Muscle of arm (tissue), 12 donors: ENCODE data around the gene PPID. TPM values are rescaled to one million over a fixed set of nuclear protein-coding genes. Genes with fewer than 3 reads are reported as not detected.
A peak's percentile ranks its signal among the peaks of the same experiment; 100 is the strongest.
"Not testable (repeated sequence)": the region's sequence is repeated elsewhere in the genome, so short reads cannot be mapped to it uniquely, and the experiment has no call there.

Source experiments
- DNase-seq: peaks from one replicate; pipeline ENCODE4 v3.0.0-alpha.2; 2013
- polyA plus RNA-seq, 12 donors: library from polyadenylated mRNA; unstranded; fragments of 120-200 nt; gene quantifications; one replicate each; pipeline ENCODE4 v1.2.1, GENCODE V29; 2013; ENCODE audit not compliant: insufficient read length in 12 of 12

PPID gene
- polyA plus RNA-seq, 12 donors: 43.1 to 69.7 (median 57.8) TPM; not detected in 1

DNA sequence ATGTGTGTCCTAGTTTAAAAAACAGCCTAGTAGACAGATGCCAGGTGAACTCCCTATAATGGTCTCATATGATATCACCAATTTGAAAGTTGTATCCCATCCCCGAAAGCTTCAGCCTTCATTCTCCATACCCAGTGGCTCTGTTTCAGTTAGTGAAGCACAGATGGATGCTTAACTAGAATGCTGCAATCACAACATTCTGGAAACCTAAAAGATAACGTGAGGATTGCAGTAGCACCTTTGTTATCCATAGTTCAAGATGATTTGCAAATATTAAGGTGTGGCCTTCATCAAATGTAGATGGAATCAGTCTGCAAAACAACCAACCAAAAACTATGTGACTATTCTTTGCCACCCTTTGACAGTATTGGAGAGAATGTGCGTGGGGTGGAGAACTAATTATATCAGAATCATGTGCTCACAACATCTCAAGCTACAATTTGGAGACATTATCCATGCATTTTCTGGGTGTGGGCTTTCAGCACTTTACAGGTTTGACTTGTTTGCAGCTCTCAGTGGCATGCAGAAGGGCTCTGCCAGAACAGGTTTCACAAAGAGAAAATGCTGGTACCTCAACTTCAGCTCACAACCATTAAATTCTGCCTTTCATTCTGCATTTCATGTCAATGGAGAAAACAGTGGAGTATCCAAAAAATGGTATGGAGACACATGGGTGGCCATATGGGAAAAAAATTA is 18.3 kb upstream of the PPID start:
- DNase-seq: no peak

DNA sequence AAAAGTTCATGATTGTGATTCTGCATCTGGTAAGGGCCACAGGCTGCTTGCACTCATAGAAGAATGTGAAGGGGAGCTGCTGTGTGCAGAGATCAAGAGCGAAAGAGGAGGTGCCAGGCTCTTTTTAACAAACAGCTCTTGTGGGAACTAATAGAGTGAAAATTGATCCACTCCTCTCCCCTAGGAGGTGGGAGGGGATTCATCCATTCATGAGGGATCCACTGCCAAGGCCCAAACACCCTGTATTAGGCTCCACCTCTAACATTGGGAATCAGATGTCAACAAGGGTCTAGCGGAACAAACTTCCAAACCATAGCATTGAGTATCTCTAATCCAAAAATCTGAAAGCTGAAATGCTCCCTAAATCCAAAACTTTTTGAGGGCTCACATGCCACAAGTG is 16.4 kb upstream of the PPID start:
- DNase-seq: no peak

DNA sequence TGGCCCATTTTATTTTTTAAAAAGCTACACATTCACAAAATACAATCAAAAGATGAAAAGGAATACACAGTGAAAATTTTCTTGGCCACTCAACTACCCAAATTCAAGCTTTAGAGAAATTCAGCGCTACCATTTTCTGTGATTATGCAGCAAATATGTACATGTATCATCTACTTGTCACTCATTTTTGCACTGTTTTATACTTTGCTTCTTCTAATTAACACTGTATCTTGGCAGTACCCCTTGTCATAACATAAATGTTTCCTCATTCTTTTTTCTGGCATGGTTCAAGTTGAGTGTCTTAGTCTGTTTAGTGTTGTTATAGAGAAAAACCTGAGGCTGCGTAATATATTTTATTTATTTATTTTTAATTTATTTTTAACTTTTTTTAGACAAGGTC is 15.7 kb upstream of the PPID start:
- DNase-seq: no peak

DNA sequence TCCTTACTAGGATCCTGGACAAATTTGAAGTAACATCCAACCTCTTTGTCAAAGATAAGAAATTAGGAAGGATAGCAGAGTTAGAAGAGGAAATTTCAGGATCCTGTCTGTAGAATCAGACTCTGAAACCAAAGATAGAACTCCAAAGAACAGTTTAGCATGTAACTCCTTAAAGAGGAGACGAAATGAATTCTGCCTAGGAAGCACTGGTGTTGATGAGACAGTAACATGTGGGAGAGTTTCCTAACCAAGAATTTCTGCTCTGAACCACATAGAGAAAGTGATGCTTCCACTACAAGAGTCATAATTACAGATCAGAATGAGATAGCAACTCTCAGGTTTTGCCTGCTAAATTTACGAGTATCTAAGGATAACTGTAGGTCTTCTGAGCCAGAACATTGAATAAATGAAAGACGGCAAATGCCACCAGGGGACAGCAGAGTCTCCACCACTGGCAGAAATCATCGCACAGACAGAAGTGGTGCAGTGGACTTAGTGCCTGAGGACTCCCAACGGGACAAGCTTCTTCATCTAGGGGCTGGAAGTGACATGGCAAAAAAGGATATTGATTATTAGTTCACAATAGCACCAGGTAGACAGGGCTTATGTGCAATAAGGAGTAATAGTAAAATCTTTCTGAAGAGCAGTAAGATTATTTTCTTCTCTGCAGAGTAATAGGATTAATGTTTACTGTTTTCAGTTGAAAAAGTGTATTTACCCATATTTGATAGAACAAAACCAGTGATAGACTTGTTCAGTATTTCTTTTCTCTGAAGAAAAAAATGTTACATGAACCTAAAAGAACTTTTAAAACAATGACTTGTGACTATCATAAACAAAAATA is 6.7 kb upstream of the PPID start:
- DNase-seq: peak; percentile 57

DNA sequence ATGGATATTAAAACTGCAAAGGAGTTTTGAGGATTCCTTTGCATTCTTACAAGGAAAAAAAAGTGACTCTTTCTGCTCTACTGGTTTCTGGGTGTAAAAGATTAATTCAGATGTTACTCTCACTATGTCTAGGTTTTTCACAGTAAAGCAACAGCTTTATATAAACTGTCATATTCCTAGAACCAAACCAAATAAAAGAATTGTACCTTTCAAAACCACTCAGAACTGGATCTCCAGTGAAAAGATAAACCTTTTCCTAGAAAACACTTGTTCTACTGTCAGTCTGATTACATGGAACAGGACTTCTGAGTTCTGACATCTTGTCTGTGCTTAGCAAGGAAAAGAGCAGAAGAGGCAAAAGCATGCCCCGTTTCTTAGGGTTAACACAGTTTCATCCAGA is 5.0 kb upstream of the PPID start:
- DNase-seq: no peak

DNA sequence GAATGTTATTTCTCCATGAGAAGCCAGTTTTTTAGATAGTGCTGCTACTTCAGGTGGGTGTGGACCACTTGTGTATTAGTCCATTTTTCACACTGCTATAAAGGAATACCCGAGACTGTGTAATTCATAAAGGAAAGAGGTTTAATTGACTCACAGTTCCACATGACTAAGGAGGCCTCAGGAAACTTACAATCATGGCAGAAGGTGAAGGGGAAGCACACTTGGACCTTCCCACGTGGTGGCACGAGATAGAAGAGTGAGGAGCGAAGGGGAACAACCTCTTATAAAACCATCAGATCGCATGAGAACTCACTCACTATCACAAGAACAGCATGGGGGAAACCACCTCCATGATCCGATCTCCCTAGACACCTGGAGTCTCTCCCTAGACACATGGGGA is 3.4 kb upstream of the PPID start:
- no peak for DNase-seq

DNA sequence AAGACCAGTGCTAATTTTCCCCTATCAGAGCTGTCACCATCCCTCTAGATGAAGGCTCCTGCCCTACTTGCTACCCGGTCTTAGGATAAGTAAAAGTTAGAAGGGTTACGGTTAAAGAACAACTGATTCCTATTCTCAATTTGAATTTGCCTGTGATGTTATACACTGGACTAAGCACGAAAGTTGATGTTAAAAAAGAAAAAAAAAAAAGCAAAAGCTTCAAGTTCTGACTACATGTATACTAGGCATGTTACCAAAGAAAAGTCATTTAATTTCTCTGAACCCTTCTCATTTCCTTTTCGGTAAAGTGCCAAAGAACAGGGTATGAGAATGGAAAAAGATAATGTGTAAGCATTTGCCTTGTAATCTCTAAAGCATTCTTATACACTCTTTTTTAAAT is 1.4 kb upstream of the PPID start:
- no peak for DNase-seq

DNA sequence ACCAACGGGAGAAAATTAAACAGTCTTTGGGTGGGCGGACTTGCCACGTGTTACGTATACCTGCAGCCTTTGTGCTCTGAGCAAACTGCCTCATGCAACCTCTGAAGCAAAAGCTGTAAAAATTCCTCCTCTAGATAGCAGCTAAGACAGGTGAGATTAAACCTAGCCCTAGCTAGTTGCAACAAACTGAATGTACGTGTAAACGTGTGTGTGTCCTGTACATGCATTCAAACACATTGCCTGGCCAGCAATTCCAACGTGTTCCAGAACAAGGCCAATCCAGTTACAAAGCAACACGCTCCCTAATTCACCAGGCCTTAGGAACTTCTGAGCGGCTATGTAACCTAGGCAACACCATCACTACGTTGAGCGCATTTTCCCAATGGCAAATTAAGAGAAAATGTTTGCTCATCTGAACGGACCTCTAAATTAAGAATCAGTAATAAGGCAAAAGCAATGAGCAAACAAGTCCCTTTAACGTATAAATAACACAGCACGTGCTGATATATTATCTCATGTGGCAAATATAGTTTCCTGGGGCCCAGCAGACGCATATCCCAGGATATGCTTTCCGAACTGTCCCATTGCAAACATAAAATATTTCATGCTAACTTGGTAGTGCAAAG is 792 bp downstream of the PPID start:
- DNase-seq: peak; percentile 38

DNA sequence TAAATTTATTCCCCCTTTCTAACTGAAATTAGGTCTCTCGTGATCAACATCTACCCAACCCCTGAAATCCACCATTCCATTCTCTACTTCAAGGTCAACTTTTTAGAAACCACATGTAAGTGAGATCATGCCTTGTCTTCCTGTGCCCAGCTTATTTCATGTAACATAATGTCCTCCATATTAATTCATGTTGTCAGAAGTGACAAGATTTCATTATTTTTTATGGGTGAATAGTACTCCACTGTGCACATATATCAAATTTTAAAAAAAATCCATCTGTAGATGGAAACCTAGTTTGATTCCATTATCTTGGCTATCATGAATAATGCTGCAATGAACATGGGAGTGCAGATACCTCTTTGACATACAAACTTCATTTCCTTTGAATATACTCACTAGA is 1.5 kb downstream of the PPID start:
- no peak for DNase-seq

DNA sequence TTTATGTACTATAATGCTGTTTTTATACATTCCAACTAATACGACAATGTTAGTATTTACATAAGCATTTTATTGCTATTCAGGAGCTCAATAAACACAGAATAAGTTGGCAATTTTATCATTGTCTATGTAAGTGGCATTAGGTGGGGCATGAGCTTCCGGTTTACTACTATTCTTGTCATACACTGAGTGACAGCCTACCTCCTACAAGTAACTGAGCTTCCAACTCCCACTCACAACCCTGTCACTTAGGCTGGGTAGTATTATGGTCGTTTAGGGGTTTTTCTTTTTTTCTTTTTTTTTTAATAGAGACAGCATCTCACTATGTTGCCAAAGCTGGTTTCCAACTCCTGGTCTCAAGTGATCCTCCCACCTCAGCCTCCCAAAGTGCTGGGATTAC is 7.4 kb downstream of the PPID start:
- no peak for DNase-seq

DNA sequence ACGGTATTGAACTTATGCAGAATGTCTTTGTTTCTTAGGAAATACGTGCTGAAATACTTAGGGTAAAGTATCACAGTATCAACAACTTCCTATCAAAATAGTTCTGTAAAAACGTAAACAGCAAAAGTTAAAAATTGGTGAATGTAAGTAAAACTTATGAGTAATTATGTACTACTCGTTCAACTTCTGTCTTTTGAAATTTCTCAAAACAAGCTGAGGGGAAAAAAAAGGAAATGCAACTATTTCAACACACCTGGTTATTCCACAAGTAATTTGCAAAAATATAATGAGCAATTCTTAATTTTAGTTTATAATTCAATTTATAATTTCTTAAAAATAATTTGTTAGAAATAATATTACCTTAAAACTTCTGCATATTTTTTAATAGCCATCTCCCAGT is 8.3 kb downstream of the PPID start:
- DNase-seq: no peak

DNA sequence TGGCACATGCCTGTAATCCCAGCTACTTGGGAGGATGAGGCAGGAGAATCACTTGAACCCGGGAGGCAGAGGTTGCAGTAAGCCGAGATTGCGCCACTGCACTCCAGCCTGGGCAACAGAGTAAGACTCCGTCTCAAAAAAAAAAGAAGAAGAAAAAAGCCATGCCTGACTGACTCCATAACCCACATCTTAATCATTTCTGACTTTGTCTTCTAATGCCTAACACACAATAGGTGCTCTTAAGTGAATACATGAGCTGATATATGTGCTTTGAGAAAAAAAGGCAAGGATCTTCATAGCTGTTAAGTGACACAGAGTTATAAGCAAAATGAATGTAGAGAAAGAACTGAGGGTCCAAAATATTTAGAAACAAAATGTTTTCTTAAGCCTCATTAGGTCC is 10.6 kb downstream of the PPID start:
- not testable (repeated sequence) for DNase-seq

DNA sequence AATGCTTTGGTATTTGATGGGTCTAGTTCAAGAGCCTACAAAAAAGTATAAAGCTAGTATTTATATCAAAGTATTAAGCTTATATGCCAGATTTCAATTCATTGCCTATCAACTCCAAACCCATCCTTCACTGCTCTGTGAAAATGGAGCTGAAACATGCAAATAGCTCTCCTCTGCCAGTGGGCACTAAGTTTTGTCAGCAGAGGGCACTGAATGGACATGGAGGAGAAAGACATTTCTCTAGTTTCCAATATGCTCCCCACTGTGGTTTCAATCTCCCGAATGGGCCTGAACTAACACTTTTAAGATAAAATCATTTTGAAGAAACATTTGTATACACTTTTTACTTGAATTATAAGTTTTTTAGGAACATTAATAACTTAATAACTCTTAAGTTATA is 12.4 kb downstream of the PPID start:
- no peak for DNase-seq

DNA sequence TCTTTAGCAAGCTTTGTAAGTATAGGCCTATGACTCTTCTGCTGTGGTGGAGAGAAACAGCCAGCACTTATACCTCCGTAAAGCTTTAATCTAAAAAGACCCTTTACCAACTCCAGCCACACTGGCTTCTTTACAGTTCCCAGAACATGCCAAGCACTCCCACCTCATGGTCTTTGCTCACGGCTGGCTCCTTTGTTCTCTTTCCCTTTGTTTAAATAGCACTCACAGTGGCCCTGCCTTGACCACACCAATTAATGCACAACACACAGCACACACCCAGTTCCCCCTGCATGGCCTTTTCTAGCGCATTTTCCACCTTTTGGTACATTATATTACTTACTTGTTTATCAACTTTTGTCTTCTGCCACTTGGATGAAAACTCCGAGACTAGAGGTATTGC is 18.9 kb downstream of the PPID start:
- DNase-seq: no peak

DNA sequence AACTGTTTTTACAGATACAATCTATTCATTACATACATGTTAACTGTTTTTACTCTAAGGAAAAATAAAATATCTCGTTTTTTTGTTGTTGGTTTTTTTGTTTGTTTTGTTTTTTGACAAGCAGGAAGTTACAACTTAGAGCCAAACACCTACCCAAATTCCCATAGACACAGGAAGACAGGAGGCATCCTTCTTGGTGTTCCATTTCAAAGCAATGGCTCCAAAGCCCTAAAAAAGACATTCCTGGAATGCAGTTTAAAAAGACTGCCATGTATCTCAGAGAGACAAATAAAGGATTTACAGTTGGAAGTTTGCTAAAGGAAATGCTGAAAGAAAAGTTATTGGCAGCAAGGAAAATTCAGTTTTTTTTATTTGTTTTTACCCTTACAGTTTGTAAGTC is 34.4 kb downstream of the PPID start:
- DNase-seq: no peak

DNA sequence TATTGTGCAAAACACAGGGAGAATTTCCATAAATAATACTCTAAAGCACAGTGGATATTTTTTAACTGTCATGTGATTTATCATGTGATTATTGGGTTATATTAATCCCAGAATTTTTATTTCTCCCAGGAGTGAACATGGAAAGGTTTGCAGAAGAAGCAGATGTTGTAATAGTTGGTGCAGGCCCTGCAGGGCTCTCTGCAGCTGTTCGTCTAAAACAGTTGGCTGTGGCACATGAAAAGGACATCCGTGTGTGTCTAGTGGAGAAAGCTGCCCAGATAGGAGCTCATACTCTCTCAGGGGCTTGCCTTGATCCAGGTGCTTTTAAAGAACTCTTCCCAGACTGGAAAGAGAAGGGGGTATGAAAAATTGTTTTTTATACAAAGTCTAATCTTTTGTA is 41.1 kb downstream of the PPID start:
- DNase-seq: peak; percentile 14

DNA sequence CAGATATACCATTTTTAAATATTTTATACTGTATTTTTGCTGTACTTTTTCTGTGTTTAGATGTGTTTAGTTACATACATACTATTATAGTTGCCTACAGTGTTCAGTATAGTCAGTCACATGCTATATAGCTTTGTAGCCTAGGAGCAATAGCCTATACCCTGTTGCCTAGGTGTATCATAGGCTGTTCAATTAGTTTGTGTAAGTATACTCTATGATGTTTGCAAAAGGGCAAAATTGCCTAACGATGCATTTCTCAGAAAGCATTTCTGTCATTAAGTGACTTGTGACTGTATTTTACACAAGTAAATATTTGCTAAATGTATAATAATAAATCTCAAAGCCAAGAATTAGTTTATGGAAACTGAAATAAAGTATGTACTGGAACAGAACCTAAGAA is 41.6 kb downstream of the PPID start:
- no peak for DNase-seq

DNA sequence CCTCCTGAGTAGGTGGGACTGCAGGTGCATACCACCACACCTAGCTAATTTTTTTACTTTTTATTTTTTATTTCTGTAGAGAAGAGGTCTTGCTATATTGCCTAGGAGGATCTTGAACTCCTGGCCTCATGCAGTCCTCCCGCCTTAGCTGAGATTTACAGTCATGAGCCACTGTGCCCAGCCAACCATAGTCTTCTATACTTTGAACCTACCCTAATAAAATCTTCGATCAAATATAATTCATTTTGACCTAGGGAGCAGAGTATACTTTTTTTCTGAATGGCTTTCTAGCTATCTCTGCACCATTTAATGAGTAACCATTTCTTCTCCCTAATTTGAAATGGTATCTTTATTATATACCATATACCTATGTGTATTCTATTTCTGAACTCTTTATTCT is 44.4 kb downstream of the PPID start:
- DNase-seq: no peak

DNA sequence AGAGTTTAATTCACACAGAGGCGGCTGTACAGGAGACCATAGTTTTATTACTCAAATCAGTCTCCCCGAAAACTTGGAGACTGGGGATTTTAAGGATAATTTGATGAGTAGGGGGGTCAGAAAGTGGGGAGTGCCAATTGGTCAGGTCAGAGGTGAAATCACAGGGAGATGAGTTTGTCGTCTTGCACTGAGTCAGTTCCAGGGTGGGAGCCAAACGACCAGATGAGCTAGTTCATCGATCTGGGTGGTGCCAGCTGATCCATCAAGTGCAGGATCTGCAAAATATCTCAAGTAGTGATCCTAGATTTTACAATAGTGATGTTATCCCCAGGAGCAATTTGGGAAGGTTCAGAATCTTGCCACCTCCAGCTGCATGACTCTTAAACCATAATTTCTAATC is 47.1 kb downstream of the PPID start:
- no peak for DNase-seq

DNA sequence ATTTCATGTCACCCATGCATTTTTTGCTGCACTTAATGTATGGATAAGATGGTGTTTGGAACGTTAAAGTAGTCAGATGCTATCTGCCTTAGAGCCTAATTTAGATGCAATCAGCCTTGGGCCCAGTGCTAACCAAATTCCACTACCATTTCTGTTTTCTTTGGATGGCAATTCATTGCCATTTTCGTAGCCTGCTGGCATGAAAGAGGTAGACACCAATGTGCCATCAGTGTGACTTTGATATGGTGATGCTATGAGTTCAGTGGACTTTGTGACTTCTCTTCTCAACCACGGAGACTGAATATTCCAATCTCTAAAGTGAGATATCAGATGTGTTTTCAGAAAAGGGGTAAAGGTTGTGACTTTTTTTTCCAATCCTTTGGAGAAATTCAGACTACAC is 49.6 kb downstream of the PPID start:
- DNase-seq: no peak

DNA sequence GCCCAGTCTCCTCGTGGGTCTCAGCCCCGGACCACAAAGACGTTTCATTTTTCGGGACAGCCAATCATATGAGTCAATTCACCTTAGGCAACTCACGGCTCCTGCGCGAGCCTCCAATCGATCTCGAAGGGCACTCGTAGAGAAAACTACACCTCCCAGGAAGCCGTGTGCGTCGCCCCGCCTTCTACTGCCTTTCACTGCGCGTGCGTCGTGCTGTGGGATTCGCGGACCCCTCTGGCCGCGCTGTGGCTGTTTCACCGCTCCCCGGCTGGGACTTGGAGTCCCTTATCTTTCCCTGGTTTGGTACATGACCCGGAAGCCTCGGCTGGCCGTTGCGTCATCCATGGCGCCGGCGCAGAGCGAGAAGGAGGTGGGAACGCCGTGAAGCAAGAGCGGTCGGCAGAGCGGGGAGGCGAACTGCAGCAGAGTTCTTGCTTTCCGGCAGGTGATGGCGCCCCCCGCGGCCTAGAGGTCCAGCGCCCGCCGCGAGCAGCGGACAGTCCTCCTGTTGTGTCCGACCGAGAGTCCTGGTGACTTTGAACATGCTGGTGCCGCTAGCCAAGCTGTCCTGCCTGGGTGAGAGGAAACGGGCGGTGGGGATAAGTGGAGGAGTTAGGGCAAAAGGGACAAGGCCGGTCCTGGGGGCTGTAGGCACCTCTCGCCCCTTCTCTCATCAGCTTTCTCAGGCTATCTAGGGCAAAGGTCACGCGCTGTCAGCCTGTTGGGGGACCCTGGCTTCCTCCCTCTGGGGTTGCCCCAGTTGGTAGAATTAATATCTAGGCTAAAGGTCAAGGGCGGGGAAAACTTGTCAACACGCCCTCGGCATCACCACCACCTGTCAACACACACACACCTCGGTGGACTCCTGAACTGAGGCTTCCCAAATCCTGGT is 51.0 kb downstream of the PPID start, which contains the start of gene ETFDH:
Gene ETFDH (plus strand): TSS at position 382 of the 892 bp plus-strand sequence. CDS start 161 bp downstream, at position 543.
- peak; percentile 100 for DNase-seq

DNA sequence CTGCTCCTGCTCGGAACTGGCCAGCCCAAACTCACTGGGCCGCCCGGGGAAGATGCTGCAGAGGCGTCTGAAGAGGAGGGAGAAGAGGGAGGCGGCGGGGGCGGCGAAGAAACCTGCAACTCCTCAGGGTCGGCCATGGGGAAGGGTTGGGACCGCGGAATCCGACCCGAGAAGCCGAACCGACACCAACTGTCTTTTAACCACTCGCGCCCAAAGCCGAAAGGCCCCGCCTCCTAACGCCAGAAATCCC is 51.6 kb downstream of the PPID start, which contains the start of gene C4orf46:
Gene C4orf46 (minus strand): TSS at position 223 of the 250 bp plus-strand sequence. CDS start 86 bp downstream, at position 137.
- DNase-seq: no peak
